HG02642 (cell line): ENCODE results near the gene STPG2.

Experiments
- ATAC-seq: cut with Tn5 transposase; IDR thresholded peaks from one replicate; pipeline ENCODE4 v1.9.1; 2021; ENCODE audit warnings: mild to moderate bottlenecking; ENCODE audit not compliant: unreplicated experiment, poor library complexity

Gene STPG2

GRCh38 chr4:98143001-98143899, at the start of gene STPG2:
STPG2 (minus strand) TSS chr4:98143476.
- peak; percentile 99 for ATAC-seq

GRCh38 chr4:98185279-98185678, 42.0 kb upstream of the STPG2 start:
- no peak for ATAC-seq

GRCh38 chr4:98181809-98182208, 38.5 kb upstream of the STPG2 start:
- ATAC-seq, result no peak

GRCh38 chr4:98179951-98180350, 36.7 kb upstream of the STPG2 start:
- ATAC-seq, result no peak

- no peak for ATAC-seq
Measured at GRCh38 chr4:98176531-98176930, 33.3 kb upstream of the STPG2 start.

GRCh38 chr4:98170035-98170434, 26.8 kb upstream of the STPG2 start:
- ATAC-seq, result no peak

GRCh38 chr4:98166731-98167041, 23.4 kb upstream of the STPG2 start:
- no peak for ATAC-seq

GRCh38 chr4:98166025-98166730, 22.9 kb upstream of the STPG2 start:
- no peak for ATAC-seq

GRCh38 chr4:98162696-98163095, 19.4 kb upstream of the STPG2 start:
- ATAC-seq, result no peak

GRCh38 chr4:98151145-98151924, 8.1 kb upstream of the STPG2 start:
- no peak for ATAC-seq

GRCh38 chr4:98150092-98150761, 7.0 kb upstream of the STPG2 start:
- ATAC-seq, result no peak

GRCh38 chr4:98148856-98149255, 5.6 kb upstream of the STPG2 start:
- ATAC-seq, result no peak

- no peak for ATAC-seq
Measured at GRCh38 chr4:98126141-98126540, 17.1 kb downstream of the STPG2 start.

- ATAC-seq, result no peak
Measured at GRCh38 chr4:98125585-98125984, 17.7 kb downstream of the STPG2 start.

- ATAC-seq, result no peak
Measured at GRCh38 chr4:98117363-98117762, 25.9 kb downstream of the STPG2 start.

- ATAC-seq, result no peak
Measured at GRCh38 chr4:98113012-98113411, 30.3 kb downstream of the STPG2 start.

GRCh38 chr4:98110929-98111328, 32.3 kb downstream of the STPG2 start:
- no peak for ATAC-seq

- no peak for ATAC-seq
Measured at GRCh38 chr4:98110214-98110613, 33.1 kb downstream of the STPG2 start.

- ATAC-seq, result no peak
Measured at GRCh38 chr4:98102660-98103059, 40.6 kb downstream of the STPG2 start.

- ATAC-seq, result no peak
Measured at GRCh38 chr4:98101988-98102387, 41.3 kb downstream of the STPG2 start.
